Astrocyte of the cerebellum (primary cell): ENCODE measurements around the gene HNRNPD.
"Not testable (repeated sequence)": the region's sequence is repeated elsewhere in the genome, so short reads cannot be mapped to it uniquely, and the experiment has no call there.

ENCODE experiments used
- DNase-seq: peaks from one replicate; pipeline ENCODE4 v3.0.0-alpha.2; 2011; ENCODE audit warnings: low read depth
- H3K4me3 ChIP-seq: 2 replicates; pipeline ENCODE4 v1.5.1; 2011; ENCODE audit warnings: mild to moderate bottlenecking, low read depth, low read length, moderate library complexity
- CTCF ChIP-seq: IDR thresholded peaks from 2 replicates; pipeline ENCODE4 v1.5.1; 2012; ENCODE audit warnings: low read length, low read depth, moderate library complexity, mild to moderate bottlenecking; ENCODE audit errors: missing control alignments
- in situ Hi-C: cut with HindIII; loops from 2 replicates; pipeline ENCODE4 v1.10.0; 2017; ENCODE audit warnings: low sequenced_read_pairs

The HNRNPD gene

GRCh38 chr4:82403725-82404124 lies 29.9 kb upstream of the HNRNPD start:
- DNase-seq, result peak; percentile 9
- no peak for TF ChIP-seq CTCF
- H3K4me3 ChIP-seq, result no peak overlapping the region
- in situ Hi-C loops, result no loop called here

DNA sequence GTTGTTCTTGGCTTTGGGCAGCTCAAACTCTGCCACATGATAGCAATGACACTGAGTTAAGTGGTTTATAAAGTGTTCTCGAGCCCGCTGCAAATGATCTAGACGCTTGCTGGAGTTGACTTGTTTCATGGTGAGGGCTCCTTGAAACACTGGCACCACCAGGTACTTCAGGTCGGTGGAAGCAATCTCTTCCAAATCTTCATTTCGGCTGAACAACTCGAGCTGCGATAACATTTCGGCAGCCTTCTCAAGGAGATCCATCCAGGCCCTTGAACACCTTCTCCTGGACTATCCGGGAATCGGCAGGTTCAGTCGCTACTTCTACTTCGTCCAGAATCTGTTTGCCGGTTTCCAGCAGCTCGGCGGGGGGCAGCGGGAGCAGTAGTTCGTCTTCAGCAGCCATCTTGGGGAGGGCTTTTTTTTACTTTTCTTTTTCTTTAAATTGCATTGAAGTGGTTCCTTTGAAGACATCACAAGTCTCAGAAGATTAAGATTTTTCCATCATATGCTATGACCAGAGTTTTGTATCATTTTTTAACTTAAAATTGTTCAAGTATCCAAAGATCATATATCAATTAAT lies 28.5 kb upstream of the HNRNPD start:
- H3K4me3 ChIP-seq, result no peak overlapping the region
- no peak for DNase-seq
- TF ChIP-seq CTCF, result no peak
- in situ Hi-C loops, result no loop called here

DNA sequence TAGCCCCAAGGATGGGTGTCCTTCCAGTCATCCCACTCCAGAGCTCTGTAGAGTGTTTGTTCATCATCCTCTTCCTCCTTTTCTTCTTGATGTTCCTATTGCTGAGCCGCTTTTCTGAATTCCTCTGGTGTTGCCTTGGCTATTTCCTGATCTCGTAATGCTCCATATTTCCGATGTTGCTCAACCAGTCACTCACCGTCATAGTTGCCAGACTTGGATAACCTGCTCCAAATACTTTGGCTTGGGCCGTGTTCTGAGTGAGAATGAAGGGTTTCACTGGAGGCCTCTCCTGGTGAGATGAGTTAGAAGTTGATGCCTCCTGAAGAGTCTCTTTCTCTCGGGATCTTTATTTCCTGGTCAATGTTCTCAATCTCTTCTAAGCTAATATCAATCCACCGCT lies 27.8 kb upstream of the HNRNPD start:
- TF ChIP-seq CTCF, result no peak
- in situ Hi-C loops, result no loop called here
- H3K4me3 ChIP-seq, result no peak overlapping the region
- no peak for DNase-seq

DNA sequence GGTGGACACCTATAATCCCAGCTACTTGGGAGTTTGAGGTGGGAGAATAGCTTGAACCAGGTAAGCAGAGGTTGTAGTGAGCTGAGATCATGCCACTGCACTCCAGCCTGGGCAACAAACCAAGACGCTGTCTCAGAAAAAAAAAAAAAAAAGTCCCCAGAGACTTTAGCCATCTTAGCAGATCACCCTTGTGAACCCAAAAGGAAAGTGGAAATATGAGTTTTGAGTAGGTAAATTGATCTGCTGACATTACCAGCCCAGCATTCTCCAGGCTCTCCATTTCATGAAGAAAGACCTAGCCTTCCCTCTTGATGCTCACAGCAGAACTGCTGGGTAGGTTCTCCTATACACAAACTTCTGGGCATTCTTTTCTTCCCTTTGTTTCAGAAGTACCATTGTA lies 24.5 kb upstream of the HNRNPD start:
- H3K4me3 ChIP-seq, result no peak overlapping the region
- no peak for TF ChIP-seq CTCF
- in situ Hi-C loops, result no loop called here
- DNase-seq, result no peak

DNA sequence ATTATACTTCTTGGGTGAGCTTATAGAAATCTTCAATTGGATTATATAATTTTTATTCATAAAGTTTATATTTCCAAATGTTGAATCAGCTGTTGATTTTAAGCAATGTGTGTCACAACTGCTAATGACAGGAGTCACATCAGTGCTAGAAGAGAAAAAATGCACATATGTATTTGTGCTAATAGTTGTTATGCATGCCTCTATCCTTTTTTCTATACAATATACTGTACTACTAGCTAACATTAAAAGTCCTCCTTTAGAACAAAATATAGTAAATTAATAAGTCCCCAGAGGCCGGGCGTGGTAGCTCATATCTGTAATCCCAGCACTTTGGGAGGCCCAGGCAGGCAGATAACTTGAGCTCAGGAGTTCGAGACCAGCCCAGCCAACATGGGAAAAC lies 23.7 kb upstream of the HNRNPD start:
- in situ Hi-C loops, result no loop called here
- TF ChIP-seq CTCF, result no peak
- no peak overlapping the region for H3K4me3 ChIP-seq
- DNase-seq, result no peak

- no peak for DNase-seq
- in situ Hi-C loops, result no loop called here
Observed at GRCh38 chr4:82394896-82395295, 21.1 kb upstream of the HNRNPD start.

GRCh38 chr4:82390061-82390460 lies 16.3 kb upstream of the HNRNPD start:
- in situ Hi-C loops, DNase-seq, H3K4me3 ChIP-seq: not testable (repeated sequence)

More at GRCh38 chr4:82394896-82395295, 21.1 kb upstream of the HNRNPD start:
- TF ChIP-seq CTCF, result no peak
- no peak overlapping the region for H3K4me3 ChIP-seq
